Measurements from ENCODE around the gene KRI1. TPM values are rescaled to one million over a fixed set of nuclear protein-coding genes. Genes with fewer than 3 reads are reported as not detected.

Gene KRI1
- 10 to 100 TPM in 4 of 8 experiments, 1 to 10 TPM in 4; 6.8 to 44.1 (median 12.1) TPM for total RNA-seq

DNA sequence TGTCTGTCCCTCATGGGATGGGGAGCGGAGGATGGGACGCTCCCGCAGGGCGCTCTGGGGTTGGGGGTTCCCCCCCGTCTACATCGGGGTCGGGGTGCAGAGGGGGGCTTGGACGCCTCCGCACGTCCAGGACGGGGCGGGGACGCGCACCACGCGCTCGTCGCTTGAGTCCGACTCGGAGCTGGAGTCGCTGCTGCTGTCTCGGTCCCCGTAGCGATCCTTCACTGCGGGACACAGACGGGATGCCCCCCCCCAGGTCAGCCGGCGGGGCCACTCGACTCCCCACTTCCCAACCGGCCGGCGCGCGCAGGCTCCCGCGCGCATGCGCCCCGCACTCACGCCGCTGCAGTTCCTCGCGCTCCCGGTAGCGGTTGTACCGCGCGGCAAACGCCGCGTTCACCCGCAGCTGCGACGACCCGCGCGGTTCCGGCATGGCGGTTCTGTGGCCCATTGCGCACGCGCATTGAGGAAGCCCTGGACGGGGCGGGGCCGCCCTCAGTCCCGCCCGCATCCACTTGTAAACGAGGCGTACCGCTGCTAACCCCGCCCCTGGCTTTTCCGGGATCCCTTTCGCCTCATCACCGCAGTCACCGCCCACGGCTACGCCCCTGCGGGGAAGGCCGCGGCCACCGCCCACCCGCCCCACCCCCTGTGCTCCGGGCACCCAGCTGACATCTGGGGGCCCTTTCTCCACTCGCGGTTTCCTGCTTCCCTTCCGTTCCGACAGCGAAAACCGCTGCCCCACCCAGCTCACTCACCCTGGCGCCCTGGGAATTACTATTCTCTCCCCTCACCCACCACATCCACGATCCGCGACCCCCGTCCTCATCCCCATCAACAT, at the start of gene KRI1:
Gene KRI1, minus strand, starts transcription at position 444 of the 841 bp plus-strand sequence. Its CDS starts 11 bp downstream, at position 433.
- WGBS, 10 experiments, result 0 to 20% (median 4%) methylated on average over 2 to 5 of the region's 94 CpGs; no CpG with 5 or more reads in 6 of the 10 experiments
- H3K4me3 ChIP-seq, result peak within 1 kb of the TSS; percentile 40 to 88 (median 64)
- in situ Hi-C loops (cut with MboI; ENCODE audit: low pct_unique_long_range_greater_than_20kb in 2 of 9, low sequenced_read_pairs in 9 of 9, unreplicated experiment in 9 of 9), result no loop called here
- H3K27ac ChIP-seq, result peak within 1 kb of the TSS; percentile 25 to 87
- peak; percentile 46 to 68 (median 62) for ATAC-seq (replicated peaks in 6 of 8)
- H3K4me1 ChIP-seq (replicated peaks in 1 of 2), result peaks cover 10 to 17% of the 10 kb centered on the region in 2 donors

DNA sequence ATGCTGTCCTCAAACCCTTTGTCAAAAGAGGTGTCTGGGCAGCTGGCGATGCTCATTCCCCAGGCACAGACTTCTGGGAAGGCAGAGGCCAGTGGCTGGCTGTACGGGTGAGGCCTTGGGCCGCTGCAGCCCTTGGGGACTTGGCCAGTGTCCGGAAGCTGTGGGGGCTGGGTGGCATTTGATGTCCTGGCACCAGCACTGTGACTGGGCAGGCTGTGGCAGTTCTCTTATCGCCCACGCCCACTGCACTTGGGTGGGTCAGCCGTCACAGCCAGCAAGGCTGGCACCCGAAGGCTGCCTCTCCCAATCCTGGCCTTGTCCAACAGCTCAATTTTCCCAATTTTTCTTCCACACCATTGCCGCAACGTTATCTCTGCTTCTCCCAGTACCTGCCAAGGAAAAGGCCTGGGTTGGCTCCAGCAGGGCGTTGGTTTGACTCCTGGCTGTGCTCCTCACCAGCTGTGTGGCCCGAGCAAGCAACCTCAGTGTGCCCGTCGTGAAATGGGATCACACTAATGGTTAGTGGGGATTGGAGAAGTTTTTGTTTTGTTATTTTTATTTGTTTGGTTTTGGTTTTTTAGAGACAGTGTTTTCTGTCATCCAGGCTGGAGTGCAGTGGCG, 46.8 kb upstream of the KRI1 start:
- WGBS, 10 experiments, result 24 to 100% (median 97%) methylated on average over 1 to 13 of the region's 15 CpGs; no CpG with 5 or more reads in 2 of the 10 experiments

DNA sequence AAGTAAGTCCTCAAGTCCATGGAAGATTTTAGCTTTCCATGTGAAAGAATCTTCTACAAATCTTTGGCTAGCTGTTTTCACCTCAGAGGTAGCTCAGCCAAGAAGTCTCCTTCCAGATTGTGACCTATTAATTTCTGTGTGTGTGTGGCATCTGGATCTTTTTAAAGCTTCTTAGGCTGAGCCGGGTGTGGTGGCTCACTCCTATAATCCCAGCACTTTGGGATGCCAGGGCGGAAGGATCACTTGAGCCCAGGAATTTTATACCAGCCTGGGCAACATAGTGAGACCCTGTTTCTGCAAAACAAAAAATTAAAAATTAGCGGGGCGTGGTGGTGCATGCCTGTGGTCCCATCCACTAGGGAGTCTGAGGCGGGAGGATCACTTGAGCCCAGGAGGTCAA, 46.1 kb upstream of the KRI1 start:
- no peak for ATAC-seq (replicated peaks in 6 of 8)
- WGBS, 10 experiments, result 20 to 100% (median 80%) methylated on average over 1 to 5 of the region's 5 CpGs; no CpG with 5 or more reads in 3 of the 10 experiments
- no peaks in the 10 kb centered on the region for H3K4me1 ChIP-seq (replicated peaks in 1 of 2)
- H3K27ac ChIP-seq, result no peak overlapping the region
- H3K4me3 ChIP-seq, result no peak overlapping the region
- in situ Hi-C loops (cut with MboI; ENCODE audit: low pct_unique_long_range_greater_than_20kb in 2 of 9, low sequenced_read_pairs in 9 of 9, unreplicated experiment in 9 of 9), result no loop called here

More for the DNA sequence above, 46.8 kb upstream of the KRI1 start:
- Histone ChIP-seq H3K27ac (no peak overlapping the region), H3K4me1 (replicated peaks in 1 of 2) (no peaks in the 10 kb centered on the region), H3K4me3 (no peak overlapping the region)
- ATAC-seq (replicated peaks in 6 of 8), result peak in 1 of 8 experiments; percentile 61
- in situ Hi-C loops (cut with MboI; ENCODE audit: low pct_unique_long_range_greater_than_20kb in 2 of 9, low sequenced_read_pairs in 9 of 9, unreplicated experiment in 9 of 9), result no loop called here

- no peak for ATAC-seq (replicated peaks in 6 of 8)
- no peak overlapping the region for H3K27ac ChIP-seq
Measured at GRCh38 chr19:10604460-10604980, 38.7 kb upstream of the KRI1 start.

GRCh38 chr19:10603873-10604459, 38.2 kb upstream of the KRI1 start:
- 27 to 80% (median 62%) methylated on average over 1 to 8 of the region's 9 CpGs; no CpG with 5 or more reads in 3 of the 10 experiments for WGBS, 10 experiments
- no peak overlapping the region for H3K27ac ChIP-seq
- H3K4me1 ChIP-seq (replicated peaks in 1 of 2), result peaks cover 8 to 10% of the 10 kb centered on the region in 2 donors
- in situ Hi-C loops (cut with MboI; ENCODE audit: low pct_unique_long_range_greater_than_20kb in 2 of 9, low sequenced_read_pairs in 9 of 9, unreplicated experiment in 9 of 9), result no loop called here
- H3K4me3 ChIP-seq, result no peak overlapping the region
- ATAC-seq (replicated peaks in 6 of 8), result peak in 2 of 8 experiments; percentile 6 to 8

More at GRCh38 chr19:10604460-10604980, 38.7 kb upstream of the KRI1 start:
- H3K4me1 ChIP-seq (replicated peaks in 1 of 2), result peaks cover 8 to 10% of the 10 kb centered on the region in 2 donors
- WGBS, 10 experiments, result 80 to 100% (median 92%) methylated on average over 1 to 6 of the region's 9 CpGs; no CpG with 5 or more reads in 3 of the 10 experiments
- H3K4me3 ChIP-seq, result no peak overlapping the region
- in situ Hi-C loops (cut with MboI; ENCODE audit: low pct_unique_long_range_greater_than_20kb in 2 of 9, low sequenced_read_pairs in 9 of 9, unreplicated experiment in 9 of 9), result no loop called here

DNA sequence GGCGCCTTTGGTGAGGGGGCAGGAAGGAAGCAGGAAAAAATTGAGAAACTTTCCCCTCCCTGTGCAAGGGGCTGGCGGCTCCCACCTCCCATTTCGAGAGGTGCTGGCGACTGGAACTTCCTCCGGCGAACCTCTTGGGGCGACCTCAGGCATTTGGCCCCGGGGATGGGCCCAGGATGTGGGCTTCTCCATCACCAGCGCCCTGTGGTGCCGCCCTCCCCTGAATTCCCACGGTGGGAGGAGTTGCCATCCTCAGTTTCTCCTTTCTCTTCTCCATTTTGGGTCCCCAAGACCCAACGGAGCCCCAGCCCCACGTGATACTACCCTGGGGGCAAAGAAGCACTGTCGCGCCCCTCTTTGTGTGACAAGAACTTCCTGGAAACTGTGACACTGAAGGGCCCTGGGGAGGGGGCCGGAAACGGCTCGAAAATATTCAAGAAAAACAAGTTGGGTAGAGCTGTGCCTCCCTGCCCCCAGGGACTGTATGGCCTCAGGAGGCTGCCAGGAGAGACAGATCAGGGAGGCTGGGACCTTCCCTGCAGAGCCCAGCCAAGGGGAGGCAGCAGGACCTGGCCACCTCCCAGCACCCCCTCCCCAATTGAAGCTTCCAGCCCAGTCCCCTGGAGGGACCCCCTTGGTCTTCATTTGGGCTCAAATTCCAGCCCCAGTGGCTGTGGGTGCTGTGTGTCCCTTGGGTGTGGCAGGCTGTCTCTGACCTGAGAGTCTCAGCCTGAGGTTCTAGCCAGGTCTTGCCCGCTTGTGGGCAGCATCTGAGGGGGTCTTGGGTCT, 37.5 kb upstream of the KRI1 start:
- Histone ChIP-seq H3K4me1 (replicated peaks in 1 of 2) (peaks cover 8 to 10% of the 10 kb centered on the region in 2 donors), H3K27ac (peak overlapping the region; percentile 88 to 92), H3K4me3 (peak overlapping the region; percentile 76 to 99 (median 93))
- in situ Hi-C loops (cut with MboI; ENCODE audit: low pct_unique_long_range_greater_than_20kb in 2 of 9, low sequenced_read_pairs in 9 of 9, unreplicated experiment in 9 of 9), result no loop called here
- 0 to 80% (median 0%) methylated on average over 1 to 5 of the region's 19 CpGs; no CpG with 5 or more reads in 6 of the 10 experiments for WGBS, 10 experiments
- ATAC-seq (replicated peaks in 6 of 8), result peak in 4 of 8 experiments; percentile 4 to 11 (median 5)

- 0% methylated on average over 1 of the region's 76 CpGs; no CpG with 5 or more reads in 9 of the 10 experiments for WGBS, 10 experiments
- Histone ChIP-seq H3K4me3 (peak overlapping the region; percentile 76 to 99 (median 93)), H3K27ac (peak overlapping the region; percentile 88 to 92), H3K4me1 (replicated peaks in 1 of 2) (peaks cover 8 to 10% of the 10 kb centered on the region in 2 donors)
- ATAC-seq (replicated peaks in 6 of 8), result peak; percentile 92 to 97 (median 95)
- in situ Hi-C loops (cut with MboI; ENCODE audit: low pct_unique_long_range_greater_than_20kb in 2 of 9, low sequenced_read_pairs in 9 of 9, unreplicated experiment in 9 of 9), result no loop called here
Measured at GRCh38 chr19:10602330-10603083, 36.7 kb upstream of the KRI1 start.

DNA sequence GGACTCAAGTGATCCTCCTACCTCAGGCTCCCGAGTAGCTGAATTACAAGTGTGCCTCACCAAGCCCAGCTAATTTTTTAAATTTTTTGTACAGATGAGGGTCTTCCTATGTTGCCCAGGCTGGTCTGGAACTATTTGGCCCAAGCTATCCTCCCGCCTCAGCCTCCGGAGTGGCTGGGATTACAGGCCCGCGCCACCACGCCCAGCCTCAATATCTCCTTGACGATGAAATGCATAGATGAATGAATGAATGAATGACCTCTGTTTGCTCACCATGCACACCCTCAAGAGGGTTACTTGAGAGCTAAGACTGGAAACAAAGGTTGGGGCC, 36.2 kb upstream of the KRI1 start:
- ATAC-seq (replicated peaks in 6 of 8), result no peak
- peaks cover 8 to 10% of the 10 kb centered on the region in 2 donors for H3K4me1 ChIP-seq (replicated peaks in 1 of 2)
- in situ Hi-C loops (cut with MboI; ENCODE audit: low pct_unique_long_range_greater_than_20kb in 2 of 9, low sequenced_read_pairs in 9 of 9, unreplicated experiment in 9 of 9), result no loop called here
- peak overlapping the region; percentile 76 to 99 (median 93) for H3K4me3 ChIP-seq
- no peak overlapping the region for H3K27ac ChIP-seq
- WGBS, 10 experiments, result 17 to 57% (median 30%) methylated on average over 1 to 2 of the region's 7 CpGs; no CpG with 5 or more reads in 6 of the 10 experiments

GRCh38 chr19:10600149-10600548, 34.3 kb upstream of the KRI1 start:
- Histone ChIP-seq H3K4me1 (replicated peaks in 1 of 2) (peaks cover 8 to 10% of the 10 kb centered on the region in 2 donors), H3K27ac (no peak overlapping the region), H3K4me3 (no peak overlapping the region)
- in situ Hi-C loops (cut with MboI; ENCODE audit: low pct_unique_long_range_greater_than_20kb in 2 of 9, low sequenced_read_pairs in 9 of 9, unreplicated experiment in 9 of 9), result no loop called here
- ATAC-seq (replicated peaks in 6 of 8), result no peak
- 68 to 100% (median 83%) methylated on average over 1 to 5 of the region's 5 CpGs; no CpG with 5 or more reads in 1 of the 10 experiments for WGBS, 10 experiments

DNA sequence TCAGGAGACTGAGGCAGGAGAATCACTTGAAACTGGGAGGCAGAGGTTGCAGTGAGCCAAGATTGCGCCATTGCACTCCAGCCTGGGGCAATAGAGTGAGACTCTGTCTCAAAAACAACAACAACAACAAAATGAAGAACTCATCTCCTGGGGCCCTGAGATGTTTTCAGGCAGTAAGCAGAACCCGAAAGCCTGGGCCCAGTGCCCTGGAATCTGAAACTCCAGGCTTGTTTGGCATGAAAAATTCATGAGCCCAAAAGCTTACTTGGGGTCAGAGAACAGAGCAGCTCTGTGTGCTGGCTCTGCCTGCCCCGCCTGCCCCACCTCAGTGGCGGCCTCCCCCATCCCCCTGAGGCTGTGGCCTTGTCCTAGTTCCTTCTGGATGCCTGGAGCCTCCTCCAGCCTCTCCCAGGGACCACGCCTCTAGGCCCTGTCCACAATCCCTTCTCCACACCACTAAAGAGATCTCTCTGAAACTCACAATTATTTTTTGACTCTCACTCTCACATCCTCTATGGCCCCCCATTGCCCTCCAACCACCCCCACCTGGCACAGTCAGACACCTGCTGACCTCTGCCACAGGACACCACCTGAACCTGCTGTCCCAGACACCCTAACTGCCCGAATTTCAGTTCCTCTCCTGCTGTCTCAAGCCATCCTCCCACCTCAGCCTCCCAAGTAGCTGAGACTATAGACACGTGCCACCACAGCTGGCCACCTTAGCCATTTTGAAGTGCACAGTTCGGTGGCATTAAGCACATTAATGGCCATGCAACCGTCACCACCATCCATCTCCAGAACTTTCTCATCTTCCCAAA, 28.2 kb upstream of the KRI1 start:
- no peak overlapping the region for H3K27ac ChIP-seq
- in situ Hi-C loops (cut with MboI; ENCODE audit: low pct_unique_long_range_greater_than_20kb in 2 of 9, low sequenced_read_pairs in 9 of 9, unreplicated experiment in 9 of 9), result loop anchor here in 1 of 9 experiments (25.0 kb wide), 1 partner anchor 268 kb away; the partner anchor contains the start of gene CARM1
- 17 to 100% (median 54%) methylated on average over 1 to 4 of the region's 9 CpGs; no CpG with 5 or more reads in 1 of the 10 experiments for WGBS, 10 experiments
- no peak overlapping the region for H3K4me3 ChIP-seq
- no peaks in the 10 kb centered on the region for H3K4me1 ChIP-seq (replicated peaks in 1 of 2)
- ATAC-seq (replicated peaks in 6 of 8), result peak in 3 of 8 experiments; percentile 95 to 99 (median 96)

DNA sequence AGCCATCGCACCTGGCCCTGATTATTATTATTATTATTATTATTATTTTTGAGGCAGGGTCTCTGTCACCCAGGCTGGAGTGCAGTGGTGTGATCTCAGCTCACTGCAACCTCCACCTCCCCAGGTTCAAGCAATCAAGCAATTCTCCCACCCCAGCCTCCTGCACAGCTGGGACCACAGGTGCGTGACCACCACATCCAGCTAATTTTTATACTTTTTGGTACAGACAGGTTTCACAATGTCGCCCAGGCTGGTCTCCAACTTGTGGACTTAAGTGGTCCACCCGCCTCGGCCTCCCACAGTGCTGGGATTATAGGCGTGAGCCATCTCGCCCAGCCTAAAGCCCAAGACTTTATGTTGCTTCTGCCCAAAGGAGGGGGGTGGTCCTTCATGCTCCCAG, 27.3 kb upstream of the KRI1 start:
- Histone ChIP-seq H3K27ac (no peak overlapping the region), H3K4me3 (no peak overlapping the region), H3K4me1 (replicated peaks in 1 of 2) (no peaks in the 10 kb centered on the region)
- no peak for ATAC-seq (replicated peaks in 6 of 8)
- WGBS, 10 experiments, result 80 to 100% (median 85%) methylated on average over 1 to 5 of the region's 7 CpGs; no CpG with 5 or more reads in 6 of the 10 experiments
- in situ Hi-C loops (cut with MboI; ENCODE audit: low pct_unique_long_range_greater_than_20kb in 2 of 9, low sequenced_read_pairs in 9 of 9, unreplicated experiment in 9 of 9), result loop anchor here in 1 of 9 experiments (25.0 kb wide), 1 partner anchor 269 kb away; the partner anchor contains the start of gene CARM1
